PC-9 (cell line): Measurements from ENCODE around the gene MFRP. TPM values are rescaled to one million over a fixed set of nuclear protein-coding genes. Genes with fewer than 3 reads are reported as not detected.
A peak's percentile ranks its signal among the peaks of the same experiment; 100 is the strongest.

ENCODE experiments used
- BruUV-seq: library from RNA; stranded (reverse); fragments of 400-500 nt; replicated peaks from 2 replicates; lab custom pipeline; 2021; lab: Mats Ljungman, UMichigan
- CTCF ChIA-PET: fragments of 300-600 bp; sonication (Branson Sonifier 250); formaldehyde crosslinking; loops from one replicate; lab custom pipeline; 2022; ENCODE audit warnings: antibody characterized with exemption; lab: Charles Lee
- POLR2A ChIA-PET: fragments of 300-600 bp; sonication (Branson Sonifier 250); formaldehyde crosslinking; loops from one replicate; lab custom pipeline; 2022; ENCODE audit warnings: antibody characterized with exemption; ENCODE audit not compliant: unreplicated experiment; lab: Charles Lee
- DNase-seq, 2 experiments: peaks; one replicate each; pipeline versions ENCODE4 v3.0.0 to v3.0.0-alpha.2; 2015 to 2022; ENCODE audit warnings: mixed read lengths in 1 of 2
- H2AFZ ChIP-seq: fragments of 200-600 bp; sonication (generic); 2 replicates; pipeline ENCODE4 v1.8.1; 2017; ENCODE audit warnings: antibody characterized with exemption
- H3F3A ChIP-seq: fragments of 200-600 bp; sonication (generic); 2 replicates; pipeline ENCODE4 v1.8.1; 2017; ENCODE audit warnings: antibody characterized with exemption, mild to moderate bottlenecking, low read depth; ENCODE audit not compliant: insufficient read depth
- H3K27ac ChIP-seq: fragments of 200-600 bp; sonication (generic); 2 replicates; pipeline ENCODE4 v1.6.1; 2016; ENCODE audit warnings: mixed run types
- H3K27me3 ChIP-seq: fragments of 200-600 bp; sonication (generic); 2 replicates; pipeline ENCODE4 v1.6.1; 2016; ENCODE audit warnings: low read depth, mixed run types; ENCODE audit not compliant: insufficient read depth
- H3K36me3 ChIP-seq: fragments of 200-600 bp; sonication (generic); 2 replicates; pipeline ENCODE4 v1.6.1; 2016; ENCODE audit warnings: low read depth, mixed run types
- H3K4me1 ChIP-seq: fragments of 200-600 bp; sonication (generic); replicated peaks from 2 replicates; pipeline ENCODE4 v1.6.1; 2016; ENCODE audit warnings: mixed run types; ENCODE audit not compliant: insufficient read depth
- H3K4me2 ChIP-seq: fragments of 200-600 bp; sonication (generic); 2 replicates; pipeline ENCODE4 v1.6.1; 2017; ENCODE audit warnings: mixed run types
- H3K4me3 ChIP-seq: fragments of 200-600 bp; sonication (generic); 2 replicates; pipeline ENCODE4 v1.6.1; 2016; ENCODE audit warnings: mixed run types
- H3K79me2 ChIP-seq: fragments of 200-600 bp; sonication (generic); 2 replicates; pipeline ENCODE4 v1.6.1; 2017; ENCODE audit warnings: low read depth, mixed run types
- H3K9me2 ChIP-seq: fragments of 200-600 bp; sonication (generic); 2 replicates; pipeline ENCODE4 v1.8.1; 2017; ENCODE audit warnings: mild to moderate bottlenecking; ENCODE audit not compliant: insufficient read depth
- H3K9me3 ChIP-seq: fragments of 200-600 bp; sonication (generic); 2 replicates; pipeline ENCODE4 v1.8.1; 2016; ENCODE audit warnings: low read depth; ENCODE audit not compliant: insufficient read depth
- H4K20me1 ChIP-seq: fragments of 200-600 bp; sonication (generic); 2 replicates; pipeline ENCODE4 v1.8.1; 2017; ENCODE audit not compliant: insufficient read depth
- CTCF ChIP-seq: fragments of 200-600 bp; sonication (generic); conservative IDR thresholded peaks from 2 replicates; pipeline ENCODE4 v1.6.1; 2017; ENCODE audit warnings: mixed run types, antibody characterized with exemption, mild to moderate bottlenecking, moderate library complexity
- EZH2 ChIP-seq: fragments of 200-600 bp; sonication (generic); IDR thresholded peaks from 2 replicates; pipeline ENCODE4 v1.8.0; 2017; ENCODE audit warnings: antibody characterized with exemption, low read depth
- intact Hi-C: fragments of 100-400 bp; cut with micrococcal nuclease; formaldehyde crosslinking; loops from one replicate; pipeline ENCODE4 v1.10.0; 2022; ENCODE audit not compliant: unreplicated experiment
- total RNA-seq: library from RNA; stranded (reverse); gene quantifications from 2 replicates; pipeline ENCODE4 v1.2.3, GENCODE V29; 2021

The MFRP gene
- total RNA-seq, 1 experiment from 2014 or later, result not detected

DNA sequence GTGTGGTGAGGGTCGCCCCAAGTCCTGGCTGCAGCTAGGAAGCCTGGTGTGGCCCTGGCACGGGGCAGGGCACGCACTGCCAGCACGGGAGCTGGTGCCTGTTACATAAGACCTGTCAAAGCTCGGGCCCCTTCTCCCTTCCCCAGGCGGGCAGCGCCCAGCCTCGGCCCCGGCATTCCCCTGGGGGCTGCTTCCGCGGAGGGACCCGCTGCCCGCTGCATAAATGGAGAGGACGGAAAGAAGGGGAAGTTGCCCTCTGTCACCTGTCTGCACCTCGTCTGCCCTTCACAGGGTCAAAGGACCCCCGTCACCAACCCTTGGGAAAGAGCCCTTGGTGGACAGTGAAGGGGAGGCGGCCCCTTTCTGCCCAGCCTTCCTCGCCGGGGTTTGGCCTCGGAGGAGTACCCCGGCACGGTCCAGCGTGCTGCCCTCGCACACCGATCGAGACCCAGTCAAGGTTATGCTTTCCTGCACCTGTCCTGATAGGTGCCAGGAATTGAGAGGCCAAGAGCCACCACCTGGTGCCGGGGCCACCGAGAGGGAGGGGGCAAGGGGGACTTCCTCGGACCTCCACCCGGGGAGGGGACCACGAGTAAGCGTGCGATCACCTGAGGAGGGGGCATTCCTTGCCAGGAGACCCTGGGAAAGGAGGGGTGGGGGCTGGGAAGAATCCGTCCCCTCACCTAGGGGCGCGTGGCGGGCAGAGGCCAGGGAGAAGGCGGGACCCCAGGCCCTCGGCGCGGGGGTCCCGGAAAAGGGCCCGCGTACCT is 16.8 kb upstream of the MFRP start:
- CTCF ChIA-PET, result no interaction called here
- TF ChIP-seq EZH2 (no peak), CTCF (no peak)
- peak overlapping the region; percentile 36; the same call in 1 of the 2 replicates for H3K4me3 ChIP-seq
- no peak overlapping the region for H2AFZ ChIP-seq
- H3K4me2 ChIP-seq, result peak overlapping the region; percentile 74
- no peaks in the 10 kb centered on the region for H3K36me3 ChIP-seq
- no peaks in the 10 kb centered on the region for H3K9me2 ChIP-seq
- no peaks in the 10 kb centered on the region for H4K20me1 ChIP-seq
- intact Hi-C loops, result loop anchor here (10.0 kb wide), 1 partner anchor 762 kb away; no protein-coding TSS in a partner anchor
- POLR2A ChIA-PET, result no interaction called here
- H3K27ac ChIP-seq, result no peak overlapping the region
- no peaks in the 10 kb centered on the region for H3K27me3 ChIP-seq
- BruUV-seq, result TSS peak; percentile 30
- no peaks in the 10 kb centered on the region for H3K79me2 ChIP-seq
- H3K4me1 ChIP-seq, result peaks cover 40% of the 10 kb centered on the region
- peaks cover 28% of the 10 kb centered on the region for H3F3A ChIP-seq
- DNase-seq, result no peak
- H3K9me3 ChIP-seq, result no peaks in the 10 kb centered on the region

DNA sequence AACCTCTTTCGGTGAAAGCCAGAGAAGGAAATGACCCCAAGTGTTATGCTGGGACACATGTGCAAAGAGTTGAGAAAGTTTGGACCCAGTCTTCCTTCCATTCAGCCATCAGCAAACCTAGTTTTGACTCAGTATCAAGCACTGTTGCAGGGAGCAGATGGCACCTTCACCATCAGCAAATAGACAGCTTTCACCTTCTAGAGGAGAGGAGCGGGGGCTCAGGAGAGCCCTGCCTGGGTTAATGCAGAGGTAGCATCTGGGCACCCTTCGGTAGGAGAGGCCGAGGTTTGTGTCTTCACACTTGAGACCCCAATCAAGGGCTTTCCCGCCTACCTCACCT is 16.2 kb upstream of the MFRP start:
- H3K4me3 ChIP-seq, result no peak overlapping the region
- DNase-seq, result no peak
- H4K20me1 ChIP-seq, result no peaks in the 10 kb centered on the region
- no peak for TF ChIP-seq CTCF
- no peak for TF ChIP-seq EZH2
- H3K27ac ChIP-seq, result no peak overlapping the region
- peak overlapping the region; percentile 52; the same call in 1 of the 2 replicates for H3K4me2 ChIP-seq
- CTCF ChIA-PET, result no interaction called here
- intact Hi-C loops, result loop anchor here (10.0 kb wide), 1 partner anchor 762 kb away; no protein-coding TSS in a partner anchor
- peaks cover 37% of the 10 kb centered on the region for H3K4me1 ChIP-seq
- H2AFZ ChIP-seq, result no peak overlapping the region
- H3F3A ChIP-seq, result peaks cover 27% of the 10 kb centered on the region
- H3K9me3 ChIP-seq, result no peaks in the 10 kb centered on the region
- no peaks in the 10 kb centered on the region for H3K79me2 ChIP-seq
- POLR2A ChIA-PET, result no interaction called here
- H3K27me3 ChIP-seq, result no peaks in the 10 kb centered on the region
- no peaks in the 10 kb centered on the region for H3K36me3 ChIP-seq
- BruUV-seq, result no TSS peak
- no peaks in the 10 kb centered on the region for H3K9me2 ChIP-seq

DNA sequence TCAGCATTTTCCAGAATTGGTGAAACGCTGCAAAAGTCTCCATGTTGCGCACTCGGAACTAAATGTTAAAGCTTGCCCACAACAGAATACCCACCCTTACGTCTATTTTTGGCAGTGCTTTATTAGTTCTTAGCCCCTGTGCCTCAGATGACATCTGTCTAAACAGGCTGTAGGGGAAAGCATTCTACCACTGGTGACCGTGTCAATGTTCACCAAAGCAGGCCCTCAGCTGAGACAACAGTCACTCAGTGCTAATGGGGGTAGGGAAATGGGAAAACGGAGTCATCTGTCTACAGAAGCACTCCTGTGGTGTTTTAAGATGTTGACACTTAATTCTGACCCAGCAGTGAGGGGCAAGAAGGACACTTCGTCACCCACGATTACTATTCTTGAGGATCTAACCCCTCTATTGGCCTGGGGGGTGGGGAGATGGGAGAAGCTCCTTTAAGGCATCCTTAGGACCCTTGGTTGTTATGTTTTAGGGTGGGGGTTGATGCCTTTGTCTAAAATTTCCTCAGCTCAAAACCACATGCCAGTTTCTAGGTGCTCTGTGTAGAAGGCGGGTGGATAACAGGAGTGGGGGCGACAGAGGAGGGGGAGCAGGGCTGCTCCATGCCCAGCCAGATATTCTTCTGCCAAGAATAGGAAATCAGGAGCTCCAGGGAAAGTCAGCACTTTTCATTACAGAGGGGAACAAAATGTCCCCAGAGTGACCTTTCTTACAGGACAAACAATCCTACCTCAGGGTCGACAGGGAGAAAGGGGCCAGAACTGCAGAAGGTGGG is 15.6 kb upstream of the MFRP start:
- Histone ChIP-seq H3F3A (peaks cover 27% of the 10 kb centered on the region), H3K4me2 (peak overlapping the region; percentile 52), H3K79me2 (no peaks in the 10 kb centered on the region), H2AFZ (no peak overlapping the region), H3K36me3 (no peaks in the 10 kb centered on the region), H3K9me3 (no peaks in the 10 kb centered on the region), H3K27me3 (no peaks in the 10 kb centered on the region), H3K27ac (peak overlapping the region; percentile 90), H3K4me3 (peak overlapping the region; percentile 1; the same call in 1 of the 2 replicates), H3K4me1 (peaks cover 37% of the 10 kb centered on the region), H3K9me2 (no peaks in the 10 kb centered on the region), H4K20me1 (no peaks in the 10 kb centered on the region)
- BruUV-seq, result no TSS peak
- no peak for TF ChIP-seq CTCF
- no peak for TF ChIP-seq EZH2
- ChIA-PET CTCF (interaction anchor here (1.4 kb wide), 2 partner anchors 11 to 19 kb away, joined by 3 to 4 read pairs; no protein-coding TSS in a partner anchor), POLR2A (no interaction called here)
- no peak for DNase-seq
- intact Hi-C loops, result loop anchor here (10.0 kb wide), 1 partner anchor 763 kb away; no protein-coding TSS in a partner anchor
